Esophagus muscularis mucosa (tissue), 4 donors: ENCODE results near the gene MPRIP. TPM values are rescaled to one million over a fixed set of nuclear protein-coding genes. Genes with fewer than 3 reads are reported as not detected.

Experiments
- DNase-seq: peaks from one replicate; pipeline ENCODE4 v3.0.0-alpha.2; 2017; ENCODE audit errors: extremely low spot score
- H3K27ac ChIP-seq, 4 donors: fragments of 200-600 bp; sonication (generic); replicated peaks in 1 of 4; 1 replicate in 3 of 4; 2 replicates in 1 of 4; pipeline ENCODE4 v1.5.1; 2016 to 2019; ENCODE audit warnings: mild to moderate bottlenecking in 1 of 4
- H3K27me3 ChIP-seq, 4 donors: fragments of 200-600 bp; sonication (generic); one replicate each; pipeline versions ENCODE4 v1.5.1 to v1.6.0; 2016 to 2019
- H3K36me3 ChIP-seq, 4 donors: fragments of 200-600 bp; sonication (generic); one replicate each; pipeline ENCODE4 v1.5.1; 2016 to 2019
- H3K4me1 ChIP-seq, 4 donors: fragments of 200-600 bp; sonication (generic); one replicate each; pipeline ENCODE4 v1.5.1; 2016 to 2019
- H3K4me3 ChIP-seq, 4 donors: fragments of 200-600 bp; sonication (generic); 1 replicate in 2 of 4; 2 replicates in 2 of 4; pipeline ENCODE4 v1.5.1; 2016 to 2019; ENCODE audit warnings: mild to moderate bottlenecking in 4 of 4, moderate library complexity in 1 of 4
- H3K9me3 ChIP-seq, 4 donors: fragments of 200-600 bp; sonication (generic); 1 replicate in 3 of 4; 2 replicates in 1 of 4; pipeline ENCODE4 v1.5.1; 2016 to 2019
- EP300 ChIP-seq: sonication (generic); formaldehyde crosslinking; IDR thresholded peaks from one replicate; pipeline ENCODE4 v1.6.1; 2017; ENCODE audit warnings: antibody characterized with exemption
- POLR2A ChIP-seq: fragments of 450-650 bp; IDR thresholded peaks from one replicate; pipeline ENCODE4 v1.6.1; 2017; ENCODE audit warnings: antibody characterized with exemption, moderate library complexity, mild to moderate bottlenecking, low read depth
- POLR2AphosphoS5 ChIP-seq, 2 donors: sonication (generic); formaldehyde crosslinking; IDR thresholded peaks; one replicate each; pipeline ENCODE4 v1.6.1; 2017; ENCODE audit warnings: antibody characterized with exemption in 2 of 2
- WGBS: methylation state at CpG from one replicate; pipeline ENCODE4 v1.1.5; 2018; 5-methylcytosine and 5-hydroxymethylcytosine counted together
- intact Hi-C: fragments of 100-400 bp; cut with DNase I; formaldehyde crosslinking; loops from one replicate; pipeline ENCODE4 v1.15.1; 2023
- total RNA-seq, 4 donors: library from RNA; depleted of rRNA; stranded (reverse); fragments of >200 nt; gene quantifications; one replicate each; pipeline versions ENCODE4 v1.1.0 to v1.2.1, GENCODE V29; 2016
- TF ChIP-seq, protein P1 (sequence below), 3 experiments: fragments of 200-600 bp in 2 of 3; fragments of 450-650 bp in 1 of 3; sonication (generic) in 2 of 3; IDR thresholded peaks; one replicate each; pipeline ENCODE4 v1.5.1; 2017 to 2019; ENCODE audit warnings: antibody characterized with exemption in 3 of 3, mild to moderate bottlenecking in 2 of 3, moderate library complexity in 1 of 3

The MPRIP gene
- total RNA-seq, 4 donors from 2014 or later = 108 to 194 (median 129) TPM

DNA sequence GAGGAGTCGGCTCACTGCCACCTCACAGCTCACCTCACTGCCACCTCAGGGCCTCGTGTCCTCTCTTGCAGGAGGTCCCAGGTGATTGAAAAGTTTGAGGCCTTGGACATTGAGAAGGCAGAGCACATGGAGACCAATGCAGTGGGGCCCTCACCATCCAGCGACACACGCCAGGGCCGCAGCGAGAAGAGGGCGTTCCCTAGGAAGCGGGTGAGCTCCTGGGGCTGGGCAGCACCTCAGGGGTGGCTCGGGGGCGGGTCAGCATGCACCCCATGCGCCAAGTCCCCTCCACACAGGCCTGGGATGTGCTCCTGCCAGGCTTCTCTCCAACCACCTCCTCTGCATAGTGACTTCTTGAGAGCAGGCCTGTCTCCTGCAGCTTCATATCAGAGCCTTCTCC lies 100.3 kb downstream of the MPRIP start:
- TF ChIP-seq POLR2AphosphoS5 (IDR thresholded peaks at IDR 0.05) = no peak
- no peak for TF ChIP-seq EP300
- TF ChIP-seq POLR2A = no peak
- TF ChIP-seq, protein P1, sequence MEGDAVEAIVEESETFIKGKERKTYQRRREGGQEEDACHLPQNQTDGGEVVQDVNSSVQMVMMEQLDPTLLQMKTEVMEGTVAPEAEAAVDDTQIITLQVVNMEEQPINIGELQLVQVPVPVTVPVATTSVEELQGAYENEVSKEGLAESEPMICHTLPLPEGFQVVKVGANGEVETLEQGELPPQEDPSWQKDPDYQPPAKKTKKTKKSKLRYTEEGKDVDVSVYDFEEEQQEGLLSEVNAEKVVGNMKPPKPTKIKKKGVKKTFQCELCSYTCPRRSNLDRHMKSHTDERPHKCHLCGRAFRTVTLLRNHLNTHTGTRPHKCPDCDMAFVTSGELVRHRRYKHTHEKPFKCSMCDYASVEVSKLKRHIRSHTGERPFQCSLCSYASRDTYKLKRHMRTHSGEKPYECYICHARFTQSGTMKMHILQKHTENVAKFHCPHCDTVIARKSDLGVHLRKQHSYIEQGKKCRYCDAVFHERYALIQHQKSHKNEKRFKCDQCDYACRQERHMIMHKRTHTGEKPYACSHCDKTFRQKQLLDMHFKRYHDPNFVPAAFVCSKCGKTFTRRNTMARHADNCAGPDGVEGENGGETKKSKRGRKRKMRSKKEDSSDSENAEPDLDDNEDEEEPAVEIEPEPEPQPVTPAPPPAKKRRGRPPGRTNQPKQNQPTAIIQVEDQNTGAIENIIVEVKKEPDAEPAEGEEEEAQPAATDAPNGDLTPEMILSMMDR (IDR thresholded peaks at IDR 0.05) = no peak
- Histone ChIP-seq H3K27ac (peak overlapping the region in 2 of 4 donors; percentile 26 to 47), H3K36me3 (peaks cover 60 to 100% (median 96%) of the 10 kb centered on the region in 4 donors), H3K4me1 (peaks cover 9 to 23% (median 19%) of the 10 kb centered on the region in 4 donors), H3K4me3 (no peak overlapping the region), H3K27me3 (no peaks in the 10 kb centered on the region), H3K9me3 (no peaks in the 10 kb centered on the region)
- 87% methylated on average over 6 of the region's 11 CpGs for WGBS
- intact Hi-C loops = loop anchor here (10.0 kb wide), 1 partner anchor 162 kb away; the partner anchor contains the start of gene NT5M
- no peak for DNase-seq

DNA sequence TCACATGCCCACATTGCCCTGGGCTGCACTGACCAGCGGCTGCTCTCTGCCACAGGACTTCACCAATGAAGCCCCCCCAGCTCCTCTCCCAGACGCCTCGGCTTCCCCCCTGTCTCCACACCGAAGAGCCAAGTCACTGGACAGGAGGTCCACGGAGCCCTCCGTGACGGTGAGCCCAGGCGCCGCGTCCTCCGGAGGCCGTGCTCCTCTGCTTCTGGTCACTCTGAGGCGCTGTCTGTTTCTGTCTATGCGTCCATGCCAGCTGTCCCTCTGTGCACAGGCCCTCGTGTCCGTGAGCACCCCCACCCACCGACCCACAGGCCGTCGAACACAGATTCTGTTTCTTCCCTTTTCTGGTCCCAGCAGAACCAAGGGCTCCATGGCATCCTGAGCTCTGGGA lies 101.2 kb downstream of the MPRIP start:
- TF ChIP-seq, protein P1 (IDR thresholded peaks at IDR 0.05) = no peak
- TF ChIP-seq POLR2AphosphoS5 (IDR thresholded peaks at IDR 0.05) (no peak), EP300 (no peak), POLR2A (no peak)
- intact Hi-C loops = loop anchor here (10.0 kb wide), 1 partner anchor 161 kb away; the partner anchor contains the start of gene NT5M
- 91% methylated on average over 14 of the region's 19 CpGs for WGBS
- DNase-seq = no peak
- H3K27ac ChIP-seq = no peak overlapping the region
- no peaks in the 10 kb centered on the region for H3K27me3 ChIP-seq
- peaks cover 9 to 23% (median 19%) of the 10 kb centered on the region in 4 donors for H3K4me1 ChIP-seq
- H3K9me3 ChIP-seq = no peaks in the 10 kb centered on the region
- no peak overlapping the region for H3K4me3 ChIP-seq
- peaks cover 50 to 100% (median 96%) of the 10 kb centered on the region in 4 donors for H3K36me3 ChIP-seq

DNA sequence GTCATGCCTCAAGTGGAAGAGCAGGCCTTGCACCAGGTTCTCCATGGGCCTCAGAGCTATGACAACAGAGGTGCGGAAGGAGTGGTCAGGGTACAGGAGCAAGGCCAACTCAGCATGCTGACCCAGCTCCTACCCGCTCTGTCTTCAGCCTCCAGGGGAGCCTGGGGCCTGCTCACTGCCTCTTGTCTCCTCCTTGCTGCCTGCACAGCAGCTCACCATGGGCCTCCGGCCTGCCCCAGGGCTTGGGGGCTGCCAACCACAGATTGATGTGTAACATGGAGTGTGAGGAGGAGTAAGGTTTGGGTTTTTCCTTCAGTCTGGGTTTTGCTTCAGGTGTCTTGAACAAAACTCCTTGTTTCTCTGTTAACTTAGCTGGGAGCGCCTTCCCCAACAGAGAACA lies 101.8 kb downstream of the MPRIP start:
- Histone ChIP-seq H3K4me1 (peaks cover 9 to 23% (median 19%) of the 10 kb centered on the region in 4 donors), H3K36me3 (peaks cover 45 to 96% (median 93%) of the 10 kb centered on the region in 4 donors), H3K9me3 (no peaks in the 10 kb centered on the region), H3K27ac (no peak overlapping the region), H3K27me3 (no peaks in the 10 kb centered on the region), H3K4me3 (no peak overlapping the region)
- 85% methylated on average over 4 of the region's 4 CpGs for WGBS
- intact Hi-C loops = loop anchor here (10.0 kb wide), 1 partner anchor 161 kb away; the partner anchor contains the start of gene NT5M
- TF ChIP-seq POLR2AphosphoS5 (IDR thresholded peaks at IDR 0.05) (no peak), EP300 (no peak), POLR2A (no peak)
- TF ChIP-seq, protein P1 (IDR thresholded peaks at IDR 0.05) = no peak
- no peak for DNase-seq

DNA sequence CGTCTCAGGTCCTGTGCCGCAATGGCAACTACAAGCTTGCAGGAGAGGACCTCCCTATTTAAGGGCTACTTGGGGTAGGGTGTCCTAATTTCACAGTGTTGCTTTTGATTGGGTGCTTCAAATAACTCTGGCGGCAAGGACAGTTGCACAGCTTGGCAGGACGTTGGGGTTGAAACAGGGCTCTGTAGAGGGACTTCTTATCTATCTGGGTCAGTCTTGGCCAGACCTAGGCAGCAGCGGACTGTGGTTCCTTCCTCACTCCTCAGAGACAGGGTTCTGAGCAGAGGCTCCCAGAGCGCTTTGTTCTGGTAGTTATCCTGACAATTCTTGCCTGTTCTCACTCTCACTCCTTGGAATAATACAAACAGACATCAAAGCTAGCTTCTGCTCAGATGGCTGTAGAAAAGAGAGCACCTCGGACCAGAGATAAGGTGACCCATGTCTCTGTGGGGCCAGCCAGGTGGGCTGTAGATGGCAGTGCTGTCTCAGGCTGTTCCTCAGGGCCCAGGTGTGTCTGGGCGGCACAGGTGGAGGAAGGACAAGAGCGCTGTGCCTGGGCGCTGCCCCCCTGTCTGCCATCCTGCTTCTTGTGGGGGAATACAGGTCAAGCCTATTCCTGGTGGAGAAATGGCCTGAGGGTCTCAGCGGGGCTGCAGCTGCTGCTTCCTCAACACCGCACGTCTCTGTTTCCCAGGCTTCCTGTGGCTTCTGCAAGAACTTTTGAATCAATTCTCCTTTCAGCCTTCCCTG lies 102.8 kb downstream of the MPRIP start:
- no peak overlapping the region for H3K27ac ChIP-seq
- DNase-seq = no peak
- H3K4me3 ChIP-seq = no peak overlapping the region
- H3K27me3 ChIP-seq = no peaks in the 10 kb centered on the region
- intact Hi-C loops = loop anchor here (10.0 kb wide), 1 partner anchor 160 kb away; the partner anchor contains the start of gene NT5M
- TF ChIP-seq, protein P1 (IDR thresholded peaks at IDR 0.05) = no peak
- TF ChIP-seq EP300 = no peak
- TF ChIP-seq POLR2AphosphoS5 (IDR thresholded peaks at IDR 0.05) = no peak
- peaks cover 38 to 91% (median 87%) of the 10 kb centered on the region in 4 donors for H3K36me3 ChIP-seq
- peaks cover 9 to 20% (median 19%) of the 10 kb centered on the region in 4 donors for H3K4me1 ChIP-seq
- no peaks in the 10 kb centered on the region for H3K9me3 ChIP-seq
- WGBS = 73% methylated on average over 12 of the region's 13 CpGs
